HepG2 (cell line): ENCODE measurements around the gene DDX20. TPM values are rescaled to one million over a fixed set of nuclear protein-coding genes. Genes with fewer than 3 reads are reported as not detected.

ENCODE experiments used
- ATF5 ChIP-seq: sonication (generic); formaldehyde crosslinking; IDR thresholded peaks from 2 replicates; pipeline ENCODE4 v1.4.0; 2020; ENCODE audit warnings: mild to moderate bottlenecking, low read depth, missing genetic modification reagents
- CEBPB ChIP-seq: IDR thresholded peaks from 2 replicates; pipeline ENCODE4 v1.6.1; 2011; ENCODE audit warnings: low read depth, low read length, improper control_type of control experiment, borderline replicate concordance
- CHD2 ChIP-seq: IDR thresholded peaks from 2 replicates; pipeline ENCODE4 v1.6.1; 2011; ENCODE audit warnings: low read depth, low read length, improper control_type of control experiment
- HBP1 ChIP-seq: IDR thresholded peaks from 2 replicates; pipeline ENCODE4 v1.6.1; 2016; ENCODE audit warnings: low read depth, control low read depth
- HMG20A ChIP-seq: IDR thresholded peaks from 2 replicates; pipeline ENCODE4 v1.6.1; 2016; ENCODE audit warnings: borderline replicate concordance
- HNRNPH1 ChIP-seq: fragments of 200-400 bp; formaldehyde crosslinking; optimal IDR thresholded peaks from 2 replicates; pipeline ENCODE3; 2017; ENCODE audit warnings: mild to moderate bottlenecking, low read depth, low read length
- HOMEZ ChIP-seq: IDR thresholded peaks from 2 replicates; pipeline ENCODE4 v1.6.1; 2016; ENCODE audit warnings: low read depth
- MTA1 ChIP-seq: sonication (generic); formaldehyde crosslinking; IDR thresholded peaks from 2 replicates; pipeline ENCODE4 v1.4.0; 2020; ENCODE audit warnings: missing genetic modification reagents, mild to moderate bottlenecking, borderline replicate concordance
- NCOR1 ChIP-seq: fragments of 200-600 bp; sonication (generic); IDR thresholded peaks from 2 replicates; pipeline ENCODE4 v1.7.0; 2017; ENCODE audit warnings: antibody characterized with exemption, low read length, borderline replicate concordance
- PREB ChIP-seq: sonication (generic); formaldehyde crosslinking; IDR thresholded peaks from 2 replicates; pipeline ENCODE4 v1.4.0; 2020; ENCODE audit warnings: missing genetic modification reagents
- RFX3 ChIP-seq: IDR thresholded peaks from 2 replicates; pipeline ENCODE4 v1.6.1; 2016; ENCODE audit warnings: missing biosample characterization, missing genetic modification reagents
- TARDBP ChIP-seq: sonication (generic); formaldehyde crosslinking; IDR thresholded peaks from 2 replicates; pipeline ENCODE4 v1.8.0; 2022; ENCODE audit warnings: mild to moderate bottlenecking, missing genetic modification reagents
- UBTF ChIP-seq: sonication (generic); formaldehyde crosslinking; IDR thresholded peaks from 2 replicates; pipeline ENCODE4 v1.4.0; 2020; ENCODE audit warnings: mild to moderate bottlenecking, missing genetic modification reagents
- YEATS4 ChIP-seq: sonication (generic); formaldehyde crosslinking; IDR thresholded peaks from 2 replicates; pipeline ENCODE4 v1.4.0; 2020; ENCODE audit warnings: missing genetic modification reagents, borderline replicate concordance
- ZBTB3 ChIP-seq: sonication (generic); formaldehyde crosslinking; IDR thresholded peaks from 2 replicates; pipeline ENCODE4 v1.4.0; 2020; ENCODE audit warnings: low read depth, mild to moderate bottlenecking, moderate library complexity, missing genetic modification reagents, borderline replicate concordance
- ZFP37 ChIP-seq: sonication (generic); formaldehyde crosslinking; IDR thresholded peaks from 2 replicates; pipeline ENCODE4 v1.4.0; 2020; ENCODE audit warnings: missing genetic modification reagents, borderline replicate concordance
- ZFYVE20 ChIP-seq: sonication (generic); formaldehyde crosslinking; IDR thresholded peaks from 2 replicates; pipeline ENCODE4 v1.8.0; 2023; ENCODE audit warnings: low read depth, mild to moderate bottlenecking, moderate library complexity, missing genetic modification reagents, borderline replicate concordance
- ZNF205 ChIP-seq: IDR thresholded peaks from 2 replicates; pipeline ENCODE4 v1.6.1; 2018; ENCODE audit warnings: missing biosample characterization, missing genetic modification reagents
- ZNF773 ChIP-seq: sonication (generic); formaldehyde crosslinking; IDR thresholded peaks from 2 replicates; pipeline ENCODE4 v1.4.0; 2020; ENCODE audit warnings: missing genetic modification reagents, borderline replicate concordance
- ZNF777 ChIP-seq: sonication (generic); formaldehyde crosslinking; IDR thresholded peaks from 2 replicates; pipeline ENCODE4 v1.4.0; 2020; ENCODE audit warnings: missing genetic modification reagents
- ZSCAN31 ChIP-seq: sonication (generic); formaldehyde crosslinking; IDR thresholded peaks from 2 replicates; pipeline ENCODE4 v1.5.0; 2020; ENCODE audit warnings: low read depth, mild to moderate bottlenecking, missing genetic modification reagents
- polyA plus RNA-seq, 8 experiments: library from polyadenylated mRNA; depleted of rRNA in 3 of 8; stranded (reverse) in 7 of 8; unstranded in 1 of 8; fragments of >200 nt; fragmentation: Illumina TruSeq in 4 of 8; extraction: Trizol in 4 of 8; gene quantifications; 2 replicates each; pipeline versions ENCODE4 v1.2.1 to v1.2.3, GENCODE V29; 2011 to 2016; ENCODE audit warnings: low read depth in 4 of 8, missing spikeins in 1 of 8, mixed read lengths in 1 of 8; ENCODE audit not compliant: insufficient read depth in 1 of 8
- total RNA-seq, 5 experiments: library from RNA; depleted of rRNA; stranded (reverse); fragments of >200 nt; fragmentation: Illumina TruSeq; extraction: Trizol; gene quantifications; 2 replicates each; pipeline ENCODE4 v1.2.3, GENCODE V29; 2016; ENCODE audit warnings: low read depth in 1 of 5

The DDX20 gene
- total and polyA plus RNA-seq, 2 of the 13 experiments (the other 11 are each of a cell fraction or from before 2014, with no cell fraction given) = 4.0 to 14.3 TPM

- TF ChIP-seq HOMEZ = peak; percentile 22; the same call in 1 of the 2 replicates
- peak; percentile 72 for TF ChIP-seq YEATS4 (CRISPR knock-in tag)
- TF ChIP-seq CEBPB = peak; percentile 16; the same call in 1 of the 2 replicates
- peak; percentile 28; the same call in 1 of the 2 replicates for TF ChIP-seq ZSCAN31 (CRISPR knock-in tag)
- 0 out of 2 replicates have a peak, but pooled peaks have one; percentile 71 for TF ChIP-seq ZBTB3 (CRISPR knock-in tag)
- TF ChIP-seq UBTF (CRISPR knock-in tag) = peak; percentile 85; the same call in 1 of the 2 replicates
- TF ChIP-seq CHD2 = peak; percentile 96
- TF ChIP-seq ZNF773 = 0 out of 2 replicates have a peak, but pooled peaks have one; percentile 63
- no peak for TF ChIP-seq PREB (CRISPR knock-in tag)
- no peak for TF ChIP-seq HMG20A (CRISPR knock-in tag)
- TF ChIP-seq RFX3 (CRISPR knock-in tag) = no peak
- TF ChIP-seq ZFYVE20 (CRISPR knock-in tag) = 0 out of 2 replicates have a peak, but pooled peaks have one; percentile 42
- peak; percentile 75; the same call in 1 of the 2 replicates for TF ChIP-seq HBP1 (CRISPR knock-in tag)
- peak; percentile 64; the same call in 1 of the 2 replicates for TF ChIP-seq MTA1 (CRISPR knock-in tag)
- peak; percentile 58; the same call in 1 of the 2 replicates for TF ChIP-seq ZNF205
- TF ChIP-seq ATF5 (CRISPR knock-in tag) = no peak
- peak; percentile 22; the same call in 1 of the 2 replicates for TF ChIP-seq NCOR1
- TF ChIP-seq HNRNPH1 = no peak
- no peak; the same call in 1 of the 2 replicates for TF ChIP-seq ZFP37 (CRISPR knock-in tag)
- no peak; the same call in 1 of the 2 replicates for TF ChIP-seq ZNF777
- TF ChIP-seq TARDBP (CRISPR knock-in tag) = peak; percentile 65; the same call in 1 of the 2 replicates
Measured at GRCh38 chr1:111755331-111756123, at the start of gene DDX20 (continued).
